ENCODE measurements around the gene NTHL1.

The NTHL1 gene

GRCh38 chr16:2062801-2063200 is 15.2 kb upstream of the NTHL1 start:
- DNase-seq, result no peak

GRCh38 chr16:2061526-2061925 is 13.9 kb upstream of the NTHL1 start:
- no peak for DNase-seq

GRCh38 chr16:2061023-2061422 is 13.4 kb upstream of the NTHL1 start:
- DNase-seq, result no peak

- DNase-seq, result no peak
Measured at GRCh38 chr16:2060346-2060745, 12.7 kb upstream of the NTHL1 start.

DNA sequence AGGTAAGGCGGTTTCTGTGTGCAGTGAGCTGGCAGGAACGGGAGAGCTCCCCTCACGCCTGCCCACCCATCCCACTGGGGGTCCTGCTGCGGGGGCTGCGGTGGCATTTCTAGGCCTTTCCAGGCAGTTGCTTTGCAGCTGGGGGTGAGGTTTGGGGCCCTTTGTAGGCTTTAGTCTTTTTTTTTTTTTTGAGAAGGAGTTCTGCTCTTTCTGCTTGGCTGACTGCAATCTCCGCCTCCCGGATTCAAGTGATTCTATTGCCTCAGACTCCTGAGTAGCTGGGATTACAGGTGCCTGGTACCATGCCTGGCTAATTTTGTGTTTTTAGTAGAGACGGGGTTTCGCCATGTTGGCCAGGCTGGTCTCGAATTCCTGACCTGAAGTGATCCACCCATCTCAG is 11.2 kb upstream of the NTHL1 start:
- DNase-seq, result no peak

DNA sequence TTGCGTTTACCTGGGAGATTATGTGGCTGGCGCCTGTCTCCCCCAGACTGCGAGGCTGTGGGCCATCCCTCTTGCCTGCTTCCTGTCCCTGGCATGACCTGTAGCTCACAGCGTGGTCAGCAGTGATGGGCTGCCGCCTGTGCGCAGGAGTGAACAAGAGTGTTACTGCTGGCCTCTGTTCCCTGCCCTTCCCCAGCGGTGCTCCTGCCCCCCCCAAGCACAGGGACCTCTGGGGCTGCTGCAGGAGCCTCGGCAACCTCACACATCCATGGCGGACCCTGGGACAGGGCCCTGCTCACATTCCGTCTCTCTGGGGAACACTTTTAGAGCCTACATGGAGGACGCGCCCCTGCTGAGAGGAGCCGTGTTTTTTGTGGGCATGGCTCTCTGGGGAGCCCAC is 10.8 kb upstream of the NTHL1 start:
- no peak for DNase-seq

GRCh38 chr16:2057438-2057837 is 9.8 kb upstream of the NTHL1 start:
- no peak for DNase-seq

DNA sequence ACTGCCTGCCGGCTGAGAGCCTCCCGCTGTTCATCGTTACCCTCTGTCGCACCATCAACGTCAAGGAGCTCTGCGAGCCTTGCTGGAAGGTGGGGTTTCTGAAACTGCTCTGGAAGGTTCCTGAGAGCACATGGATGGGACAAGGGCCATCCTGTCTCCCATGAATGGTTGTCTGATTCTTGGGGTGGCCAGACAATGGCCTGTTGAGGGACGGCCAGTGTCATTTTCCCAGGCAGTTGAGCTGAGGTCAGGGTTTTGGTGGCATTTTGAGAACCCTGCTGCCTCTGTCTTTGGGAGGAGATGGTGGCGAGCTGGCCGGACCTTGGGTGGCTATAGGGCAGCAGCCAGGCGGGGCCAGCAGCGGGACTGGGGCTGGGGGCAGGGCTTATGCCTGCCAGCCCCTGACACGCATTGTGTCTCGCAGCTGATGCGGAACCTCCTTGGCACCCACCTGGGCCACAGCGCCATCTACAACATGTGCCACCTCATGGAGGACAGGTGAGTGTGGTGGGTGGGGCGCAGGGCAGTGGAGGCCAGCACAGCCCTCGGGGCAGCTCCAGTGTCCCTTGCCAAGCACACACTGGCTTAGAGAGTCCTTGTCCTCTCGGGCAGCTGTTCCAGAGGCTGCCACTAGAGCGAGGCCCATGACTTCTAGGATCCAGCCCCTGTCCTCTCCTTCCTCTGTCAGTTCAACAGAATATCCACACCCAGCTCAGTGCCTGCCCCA is 9.2 kb upstream of the NTHL1 start:
- no peak for DNase-seq

- no peak for DNase-seq
Measured at GRCh38 chr16:2056077-2056476, 8.4 kb upstream of the NTHL1 start.

- DNase-seq, result no peak
Measured at GRCh38 chr16:2054543-2055245, 7.1 kb upstream of the NTHL1 start.

DNA sequence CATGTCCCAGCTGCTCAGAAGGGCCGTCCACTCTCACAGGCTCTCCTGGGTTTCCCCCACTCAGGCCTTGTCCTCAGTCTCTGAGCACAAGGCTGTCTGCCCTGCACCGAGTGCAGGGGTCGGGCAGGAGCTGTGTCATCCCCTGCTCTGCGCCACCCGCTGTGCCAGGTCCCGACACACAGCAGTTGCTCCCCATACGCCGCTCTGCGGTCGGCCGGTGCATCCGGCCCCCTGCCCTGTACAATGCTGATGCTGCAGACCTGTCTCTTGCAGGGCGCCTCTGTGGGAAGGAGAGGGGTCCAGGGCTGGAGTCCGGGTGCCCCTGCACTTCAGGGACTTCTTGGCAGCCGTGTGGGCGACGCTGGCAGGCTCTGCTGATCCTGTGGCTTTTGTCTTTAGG is 6.3 kb upstream of the NTHL1 start:
- DNase-seq, result no peak

GRCh38 chr16:2053211-2053610 is 5.6 kb upstream of the NTHL1 start:
- no peak for DNase-seq

- DNase-seq, result no peak
Measured at GRCh38 chr16:2048116-2048543, 496 bp upstream of the NTHL1 start.

GRCh38 chr16:2046893-2047329 is 723 bp downstream of the NTHL1 start:
- DNase-seq, result no peak

- DNase-seq, result no peak
Measured at GRCh38 chr16:2045965-2046892, 1.4 kb downstream of the NTHL1 start.

- no peak for DNase-seq
Measured at GRCh38 chr16:2044541-2044940, 3.1 kb downstream of the NTHL1 start.

DNA sequence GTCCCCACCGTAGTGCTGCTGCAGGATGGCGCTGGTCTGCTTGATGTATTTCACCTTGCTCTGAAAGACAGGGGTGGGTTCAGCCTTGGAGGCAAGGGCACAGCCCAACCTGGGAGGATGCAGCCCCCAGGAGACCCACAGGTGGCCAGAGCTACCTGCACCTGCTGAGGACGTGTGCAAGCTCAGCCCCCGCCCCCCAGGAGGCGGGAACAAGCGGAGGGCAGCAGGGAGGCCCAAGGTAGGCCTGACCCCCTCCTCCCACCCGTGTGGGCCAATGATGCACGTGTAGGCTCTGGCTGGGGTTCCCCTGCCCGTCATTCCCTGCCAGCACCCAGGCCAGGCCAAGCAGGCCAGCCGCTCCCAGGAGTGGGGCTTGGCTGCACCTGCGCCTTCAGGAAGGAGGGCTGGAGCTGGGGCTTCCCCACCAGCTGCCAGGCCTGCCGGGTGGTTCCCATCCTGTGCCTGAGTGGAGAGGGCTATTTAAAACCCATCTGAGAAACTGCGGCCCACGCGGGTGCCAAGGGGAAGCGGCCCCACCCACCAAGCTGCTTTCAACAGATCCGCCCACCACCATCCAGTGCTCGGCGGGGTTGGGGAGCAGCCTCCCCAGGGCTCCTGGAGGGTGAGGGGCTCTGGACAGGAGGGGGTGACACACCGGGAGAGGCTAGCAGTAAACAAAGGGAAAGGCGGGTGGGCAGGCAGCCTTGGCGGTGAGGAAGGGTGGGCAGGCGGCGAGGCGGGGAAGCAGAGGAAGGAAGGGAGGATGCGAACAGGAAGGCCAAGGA is 3.8 kb downstream of the NTHL1 start:
- no peak for DNase-seq

GRCh38 chr16:2042986-2043666 is 4.5 kb downstream of the NTHL1 start:
- DNase-seq, result no peak

GRCh38 chr16:2042171-2042985 is 5.3 kb downstream of the NTHL1 start:
- DNase-seq, result no peak

DNA sequence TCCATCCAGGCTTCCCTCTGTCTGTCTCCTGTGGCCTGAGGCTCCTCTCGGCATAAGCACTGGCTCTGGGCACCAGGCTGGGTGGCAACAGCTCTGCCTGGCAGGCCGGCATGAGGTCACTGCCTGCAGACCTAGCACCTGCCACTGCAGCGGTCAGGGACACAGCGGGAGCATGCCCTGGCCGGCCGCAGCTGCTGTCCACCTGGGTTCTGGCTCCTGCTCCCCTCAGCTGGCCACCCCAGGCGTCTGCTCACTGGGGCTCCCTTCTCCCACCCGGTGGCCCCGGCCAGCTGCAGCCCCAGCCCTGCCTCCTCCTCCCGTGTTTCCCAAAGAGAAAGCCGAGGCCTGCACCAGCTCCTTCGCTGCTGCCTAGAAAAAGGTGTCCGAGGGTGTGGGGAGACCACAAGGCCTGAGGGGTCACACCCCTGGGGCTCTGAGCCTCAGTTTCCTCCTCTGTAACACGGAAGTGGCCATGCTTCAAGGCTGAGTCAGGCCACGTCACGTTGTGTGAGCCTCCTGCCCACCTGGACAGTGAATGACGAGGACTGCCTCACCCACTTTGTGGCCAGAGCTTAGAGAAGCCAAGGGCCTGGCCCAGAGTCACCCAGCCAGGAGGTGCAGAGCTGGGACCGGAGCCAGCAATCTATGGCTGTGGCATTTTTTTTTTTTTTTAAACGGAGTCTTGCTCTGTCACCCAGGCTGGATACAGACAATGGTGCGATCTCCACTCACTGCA is 6.7 kb downstream of the NTHL1 start:
- DNase-seq, result no peak

Data from activated CD8-positive, alpha-beta memory T cell treated with anti-CD3 and anti-CD28 coated beads, Interleukin-2, amount 50 U/mL, for 48 hours (primary cell).